ENCODE results near the gene MCTP1.

GRCh38 chr5:95317085-95317484 is 32.2 kb upstream of the MCTP1 start:
- TF ChIP-seq CTCF (IDR thresholded peaks at IDR 0.05) (no peak), POLR2A (IDR thresholded peaks at IDR 0.05) (no peak)
